C1 segment of cervical spinal cord (tissue), 14 donors: ENCODE measurements around the gene HOXB3.
"Not testable (repeated sequence)": the region's sequence is repeated elsewhere in the genome, so short reads cannot be mapped to it uniquely, and the experiment has no call there.

ENCODE experiments used
- DNase-seq, 14 donors: peaks; one replicate each; lab custom pipeline; 2025; lab: John Stamatoyannopoulos, UW

Gene HOXB3

DNA sequence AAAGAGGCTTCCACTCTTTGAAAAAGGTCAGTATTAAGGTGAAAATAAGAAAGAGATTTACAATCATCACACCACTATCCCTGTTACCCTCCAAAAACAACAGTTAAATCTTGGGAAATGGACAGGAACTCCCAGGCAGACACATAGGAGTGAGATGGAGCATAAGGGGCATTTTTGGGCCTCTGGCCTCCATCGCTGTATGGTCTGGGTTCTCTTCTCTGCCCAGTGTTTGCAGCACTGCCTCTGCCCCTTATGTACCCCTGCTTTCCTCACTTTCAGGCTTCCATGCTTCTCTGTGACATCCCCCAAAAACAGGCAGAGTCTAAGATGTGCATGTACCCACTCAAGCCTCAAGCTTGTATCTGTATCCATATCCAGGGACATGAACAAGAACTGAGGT, 44.5 kb downstream of the HOXB3 start:
- no peak for DNase-seq

DNA sequence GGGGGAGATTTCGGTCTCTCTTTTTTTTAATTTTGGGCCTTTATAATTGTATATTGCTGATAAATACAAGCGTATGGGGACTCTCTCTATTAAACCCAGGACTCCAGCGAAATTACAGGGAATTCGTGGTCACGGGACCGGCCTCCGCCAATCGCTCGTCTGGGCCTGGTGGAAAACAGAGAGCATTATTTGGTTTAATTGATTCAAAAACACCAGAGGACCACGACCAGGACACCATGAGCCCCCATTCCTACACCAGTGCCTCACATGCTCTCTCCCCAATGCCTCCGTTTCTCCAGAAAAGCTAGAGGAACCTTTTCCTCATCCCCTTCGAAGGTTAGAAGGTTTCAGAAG, 45.0 kb downstream of the HOXB3 start, which contains the start of gene HOXB2:
Gene HOXB2, minus strand, starts transcription at position 88 of the 354 bp plus-strand sequence. CDS start 198 bp downstream, outside the sequence.
- DNase-seq: peak in 6 of 14 donors; percentile 33 to 63 (median 52)

DNA sequence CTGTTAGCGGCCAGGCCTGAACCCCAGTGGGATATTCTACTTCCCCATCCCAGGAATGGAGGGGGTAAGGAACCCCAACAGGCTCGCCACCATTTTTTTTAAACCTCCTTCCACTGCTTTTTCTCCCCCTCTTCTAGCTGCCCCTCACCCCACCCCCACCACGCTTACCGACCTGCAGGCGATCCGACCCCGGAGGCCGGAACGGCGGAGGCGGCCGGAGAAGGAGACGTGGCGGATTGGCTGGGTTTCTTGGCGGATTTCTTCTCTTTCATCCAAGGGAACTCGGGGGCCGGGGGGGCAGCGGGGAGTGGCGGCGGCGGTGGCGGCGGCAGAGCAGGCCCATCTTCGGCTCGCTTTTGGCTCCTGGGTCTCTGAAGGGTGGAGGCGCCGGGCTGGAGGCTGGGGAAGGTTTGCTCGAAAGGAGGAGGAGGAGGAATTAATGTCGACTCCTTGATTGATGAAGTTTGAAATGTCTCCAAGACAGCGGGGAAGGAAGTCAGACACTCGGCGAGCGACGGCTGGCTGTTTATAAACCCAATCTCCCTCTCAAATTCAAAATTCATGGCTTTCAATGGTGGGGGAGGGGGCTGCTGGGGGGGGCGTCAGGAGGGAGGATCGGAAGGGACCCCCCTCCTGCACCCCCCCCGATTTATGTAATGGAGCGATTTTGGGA, 45.6 kb downstream of the HOXB3 start:
- DNase-seq: peak in 7 of 14 donors; percentile 38 to 74 (median 55)

DNA sequence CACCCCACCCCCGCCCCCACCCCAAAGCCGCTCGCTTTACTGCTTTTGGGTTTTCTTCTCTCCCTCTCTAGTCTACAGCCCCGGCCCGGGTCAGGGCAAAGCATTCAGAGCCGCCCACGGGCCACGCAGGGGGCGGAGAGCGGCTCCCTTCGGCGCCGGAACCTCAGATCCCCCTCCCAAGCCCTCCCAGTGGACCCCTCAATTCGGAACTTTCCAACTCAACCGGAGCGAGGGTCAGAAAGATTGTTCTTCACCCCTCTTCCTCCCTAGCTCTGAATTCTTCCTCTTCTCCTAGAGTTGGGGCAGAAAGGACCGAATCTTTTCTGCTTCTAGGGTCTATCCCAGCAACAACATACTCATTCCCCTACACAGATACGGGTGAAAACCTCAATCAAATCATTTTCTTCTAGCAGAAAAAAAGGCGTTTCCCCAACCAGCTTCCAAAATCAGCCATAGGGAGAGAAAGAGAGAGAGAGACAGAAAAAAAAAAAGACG, 46.1 kb downstream of the HOXB3 start:
- no peak for DNase-seq

DNA sequence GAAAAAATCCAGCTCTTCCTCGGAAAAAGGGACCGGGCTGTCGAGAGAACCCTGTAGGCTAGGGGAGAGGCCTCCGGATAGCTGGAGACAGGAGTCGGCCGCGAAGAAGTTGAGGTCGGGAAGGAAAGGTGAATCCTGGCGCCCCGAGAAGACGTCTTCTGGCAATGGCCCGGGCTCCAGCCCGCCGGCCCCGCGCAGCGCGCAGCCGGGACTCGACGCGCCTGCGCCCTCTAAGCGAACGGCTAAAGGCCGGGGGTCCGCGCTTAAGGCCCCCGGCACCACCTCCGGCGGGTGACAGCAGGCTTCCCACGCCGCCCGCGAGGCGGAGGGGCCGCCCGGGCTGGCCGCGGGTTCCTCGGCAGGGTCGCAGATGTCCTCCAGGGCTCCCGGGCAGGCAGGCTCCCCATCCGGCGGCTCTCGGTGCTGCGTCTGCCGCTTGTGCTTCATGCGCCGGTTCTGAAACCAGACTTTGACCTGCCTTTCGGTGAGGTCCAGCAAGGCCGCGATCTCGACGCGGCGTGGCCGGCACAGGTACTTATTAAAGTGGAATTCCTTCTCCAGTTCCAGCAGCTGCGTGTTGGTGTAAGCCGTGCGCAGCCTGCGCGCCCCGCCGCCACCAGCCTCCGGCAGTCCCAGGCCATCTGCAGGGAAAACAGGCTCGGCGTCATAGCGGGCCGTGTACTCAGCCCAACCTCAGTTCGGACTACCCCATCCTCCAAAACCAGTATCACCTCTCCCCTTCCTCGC, 46.8 kb downstream of the HOXB3 start:
- DNase-seq: peak in 5 of 14 donors; percentile 62 to 77 (median 64)

DNA sequence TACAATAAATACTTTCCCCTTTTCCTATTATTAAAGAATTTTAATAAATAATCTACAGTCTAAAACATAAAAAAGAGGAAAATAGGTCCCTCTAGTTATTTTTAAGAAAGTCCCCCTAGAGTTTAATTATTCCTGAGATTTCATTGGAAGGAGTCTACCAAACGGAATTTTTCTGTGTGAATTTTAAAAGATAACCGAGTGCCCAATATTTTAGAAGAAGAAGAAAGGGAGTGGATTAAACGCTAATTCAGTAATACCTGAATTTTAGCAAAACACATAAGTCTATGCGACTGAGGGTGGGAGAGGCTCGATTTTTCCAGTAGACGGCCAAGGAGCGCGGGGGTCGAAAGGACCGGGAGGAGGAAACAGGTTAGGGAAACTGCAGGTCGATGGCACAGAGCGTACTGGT, 47.3 kb downstream of the HOXB3 start:
- DNase-seq: no peak

DNA sequence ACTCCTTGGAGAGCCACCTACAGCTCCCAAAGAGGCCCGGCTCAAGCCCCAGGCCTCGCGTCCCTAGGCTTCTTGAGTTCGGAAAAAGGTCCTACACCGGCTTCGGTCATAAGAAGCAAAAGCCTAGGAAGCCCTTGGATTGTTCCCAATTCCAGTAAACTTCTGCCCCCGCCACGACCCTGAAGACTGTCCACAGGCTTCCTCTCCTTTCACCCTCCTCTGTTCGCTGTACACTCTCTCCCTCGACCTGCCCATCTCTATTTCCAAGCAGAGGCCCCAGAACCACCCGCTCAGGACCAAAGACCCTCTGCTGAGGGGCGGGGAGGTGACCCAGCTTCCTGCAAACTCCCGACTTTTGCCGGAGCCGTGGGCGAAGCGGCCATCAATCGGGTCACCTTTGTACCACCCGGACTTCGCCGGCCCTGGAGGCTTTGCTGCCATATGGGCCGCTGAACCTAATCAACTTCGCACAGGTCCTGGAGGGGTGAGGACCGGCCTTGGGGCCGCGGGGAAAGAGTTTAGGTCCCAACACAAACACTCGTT, 47.9 kb downstream of the HOXB3 start:
- DNase-seq: peak in 1 of 14 donors; percentile 77

DNA sequence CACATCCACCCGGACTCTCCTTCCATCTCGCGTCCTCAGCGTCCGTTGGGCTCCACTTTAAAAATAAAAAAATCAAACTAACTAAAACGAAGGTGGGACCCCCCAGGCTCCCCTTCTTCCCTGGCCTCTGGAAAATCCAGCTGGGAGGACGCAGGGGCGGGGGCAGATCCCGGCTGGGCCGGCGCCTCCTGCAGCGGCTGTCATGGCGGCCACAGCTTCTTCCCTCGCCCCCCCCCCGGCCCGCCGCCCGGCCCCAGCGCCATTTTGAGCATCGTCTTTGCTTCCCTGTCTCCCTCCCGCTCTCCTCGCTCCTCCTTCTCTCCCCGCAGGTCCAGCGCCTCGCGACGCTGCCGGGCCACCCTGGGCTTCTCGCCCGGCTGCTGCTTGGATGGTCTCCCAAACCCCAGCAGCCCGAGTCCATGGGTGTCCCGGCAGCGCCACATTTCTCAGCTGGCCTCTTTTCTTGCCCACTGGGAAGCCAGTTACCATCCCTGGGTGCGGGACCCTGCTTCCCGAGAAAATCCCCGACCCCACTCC, 48.4 kb downstream of the HOXB3 start:
- peak in 10 of 14 donors; percentile 40 to 88 (median 67) for DNase-seq

DNA sequence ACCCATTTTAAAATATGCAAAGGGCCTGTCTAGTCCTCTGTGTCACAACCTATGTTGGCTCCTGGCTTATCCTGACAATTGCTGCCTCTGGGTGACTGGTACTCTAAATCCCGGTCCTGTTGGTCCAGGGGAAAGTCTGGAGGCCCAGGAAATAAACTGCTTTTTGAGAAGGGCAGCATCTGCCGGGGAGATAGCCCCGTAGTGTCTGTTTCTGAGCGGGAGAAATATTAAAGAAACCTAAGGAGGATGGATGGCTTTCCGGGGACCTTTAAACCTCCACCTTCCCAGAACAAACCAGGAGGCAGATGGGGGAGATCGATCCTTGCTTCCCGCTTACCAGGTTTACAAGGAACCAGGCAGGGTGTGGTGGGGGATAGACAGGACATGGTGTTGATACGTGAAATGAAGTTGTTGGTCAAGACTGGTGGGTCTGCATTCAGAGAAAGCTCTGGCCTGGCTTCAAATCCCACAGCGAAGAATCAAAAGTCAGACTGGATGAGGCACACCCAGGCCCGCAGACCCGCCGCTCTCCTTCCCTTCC, 48.9 kb downstream of the HOXB3 start:
- DNase-seq: no peak

DNA sequence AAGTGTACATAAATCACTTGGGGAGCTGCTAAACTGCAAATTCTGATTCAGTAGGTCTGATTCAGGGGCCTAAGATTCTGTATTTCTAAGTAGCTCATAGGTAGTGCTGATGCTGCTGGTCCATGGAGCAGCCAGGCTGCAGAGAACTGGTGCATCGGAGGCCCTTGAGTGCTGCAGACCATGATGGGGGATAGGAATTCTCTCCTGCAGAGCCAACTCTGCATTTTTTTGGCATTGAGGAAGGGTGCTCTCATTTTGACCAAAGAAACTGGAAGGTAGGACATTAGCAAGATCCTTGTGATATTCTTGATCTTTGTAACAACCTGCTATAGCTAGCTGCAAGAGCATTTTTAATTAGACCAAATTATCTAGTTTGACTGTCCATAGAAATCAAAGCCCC, 49.8 kb downstream of the HOXB3 start:
- no peak for DNase-seq

DNA sequence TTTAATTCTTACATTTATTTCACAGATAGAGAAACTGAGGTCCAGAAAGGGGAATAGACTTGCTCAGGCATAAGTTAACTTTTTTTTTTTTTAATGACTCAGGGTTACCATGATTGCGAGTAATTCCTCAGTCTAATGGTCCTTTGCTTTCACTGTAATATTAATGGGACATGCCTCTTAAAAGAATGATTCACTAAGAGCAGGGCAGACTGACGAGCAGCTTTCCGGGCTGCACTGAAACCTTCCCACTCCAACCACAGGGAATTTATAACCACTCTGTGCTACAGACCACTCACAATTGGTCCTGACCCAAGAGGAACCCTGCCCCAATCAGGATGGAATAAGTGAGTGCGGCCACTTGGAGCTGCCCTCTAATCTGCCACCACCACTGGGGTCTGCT, 50.9 kb downstream of the HOXB3 start:
- DNase-seq: no peak

DNA sequence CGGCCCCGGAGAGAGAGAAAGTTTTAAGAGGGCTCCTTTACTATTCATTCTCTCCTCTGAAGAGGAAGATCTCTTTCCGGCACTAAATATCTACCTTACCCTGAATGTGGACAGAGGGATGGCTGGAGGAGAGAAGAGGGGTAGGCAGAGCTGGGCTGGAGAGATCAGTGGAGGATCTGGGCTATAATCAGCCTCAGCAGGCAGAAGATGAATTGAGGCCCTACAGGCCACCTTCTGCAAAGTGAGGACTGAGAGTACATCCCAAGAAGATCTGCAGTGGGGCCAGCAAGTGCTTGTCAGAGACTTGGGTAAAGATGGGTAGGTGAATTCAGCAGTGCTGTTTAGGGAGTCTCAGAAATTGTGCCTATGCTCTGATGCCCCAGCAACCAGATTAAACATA, 52.7 kb downstream of the HOXB3 start:
- no peak for DNase-seq

DNA sequence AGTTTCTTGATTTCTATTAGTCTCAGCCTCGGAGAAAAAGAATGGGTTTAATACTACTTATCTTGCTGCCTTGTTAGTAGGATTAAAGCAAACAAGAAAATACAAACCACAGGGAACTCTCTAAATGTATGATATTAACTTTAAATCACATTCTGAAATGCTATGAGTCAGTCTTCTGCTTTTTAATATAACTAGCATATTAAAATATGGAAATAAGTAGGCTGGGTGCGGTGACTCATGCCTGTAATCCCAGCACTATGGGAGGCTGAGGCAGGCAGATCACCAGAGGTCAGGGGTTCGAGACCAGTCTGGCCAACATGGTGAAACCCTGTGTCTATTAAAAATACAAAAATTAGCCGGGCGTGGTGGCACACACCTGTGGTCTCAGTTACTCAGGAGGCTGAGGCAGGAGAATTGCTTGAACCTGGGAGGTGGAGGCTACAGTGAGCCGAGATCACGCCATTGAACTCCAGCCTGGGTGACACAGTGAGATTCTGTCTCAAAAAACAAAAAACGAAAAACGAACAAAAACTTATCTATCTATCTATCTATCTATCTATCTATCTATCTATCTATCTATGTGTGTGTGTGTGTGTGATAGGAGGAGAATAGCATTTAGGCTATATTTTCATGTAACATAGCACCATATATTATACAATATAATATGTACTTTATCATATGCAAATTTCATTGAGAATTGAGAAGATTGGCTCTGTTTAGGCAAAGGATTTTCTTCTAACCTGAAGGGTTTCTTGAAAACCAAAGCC, 54.1 kb downstream of the HOXB3 start:
- not testable (repeated sequence) for DNase-seq

DNA sequence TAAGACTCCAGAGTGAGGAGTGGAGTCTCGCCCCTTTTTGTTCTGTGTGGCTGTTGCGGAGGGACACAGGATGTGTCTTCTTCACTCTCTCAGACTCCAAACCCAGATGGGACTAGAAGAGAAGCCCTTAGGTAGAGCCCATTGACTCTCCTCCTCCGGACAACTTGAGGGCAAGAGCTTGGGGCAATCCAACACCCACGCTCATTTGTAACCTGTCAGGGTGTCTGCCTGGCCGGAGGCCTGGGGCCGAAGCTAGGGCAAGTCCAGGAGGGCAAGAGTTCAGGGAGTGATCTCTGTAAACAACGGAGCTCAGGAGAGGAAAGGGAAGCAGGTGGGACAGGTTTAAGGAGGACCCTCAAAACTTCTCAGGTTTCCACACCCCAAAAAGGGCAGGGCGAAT, 57.8 kb downstream of the HOXB3 start:
- DNase-seq: no peak

DNA sequence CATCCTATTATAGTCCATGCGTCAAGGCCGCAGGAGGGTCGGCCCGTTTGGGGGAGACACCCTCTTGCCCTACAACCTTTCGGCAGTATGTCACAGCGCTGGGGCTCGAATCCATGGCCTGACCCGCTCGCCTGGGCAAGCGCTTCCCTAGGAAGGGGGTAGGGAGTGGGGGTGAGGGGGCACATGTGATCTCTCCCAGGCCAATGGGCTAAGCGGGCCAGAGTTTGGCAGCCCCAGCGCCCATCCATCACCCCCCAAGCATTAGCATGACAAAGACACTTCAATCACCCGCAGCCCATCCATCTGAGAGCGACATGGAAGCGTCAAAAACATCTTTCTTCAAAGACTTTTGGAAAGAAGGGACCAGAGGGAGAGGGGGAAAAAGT, 59.2 kb downstream of the HOXB3 start, which contains the start of gene HOXB1:
Gene HOXB1, minus strand, starts transcription at position 125 of the 386 bp plus-strand sequence. Its CDS starts 107 bp downstream, at position 18.
- DNase-seq: no peak

DNA sequence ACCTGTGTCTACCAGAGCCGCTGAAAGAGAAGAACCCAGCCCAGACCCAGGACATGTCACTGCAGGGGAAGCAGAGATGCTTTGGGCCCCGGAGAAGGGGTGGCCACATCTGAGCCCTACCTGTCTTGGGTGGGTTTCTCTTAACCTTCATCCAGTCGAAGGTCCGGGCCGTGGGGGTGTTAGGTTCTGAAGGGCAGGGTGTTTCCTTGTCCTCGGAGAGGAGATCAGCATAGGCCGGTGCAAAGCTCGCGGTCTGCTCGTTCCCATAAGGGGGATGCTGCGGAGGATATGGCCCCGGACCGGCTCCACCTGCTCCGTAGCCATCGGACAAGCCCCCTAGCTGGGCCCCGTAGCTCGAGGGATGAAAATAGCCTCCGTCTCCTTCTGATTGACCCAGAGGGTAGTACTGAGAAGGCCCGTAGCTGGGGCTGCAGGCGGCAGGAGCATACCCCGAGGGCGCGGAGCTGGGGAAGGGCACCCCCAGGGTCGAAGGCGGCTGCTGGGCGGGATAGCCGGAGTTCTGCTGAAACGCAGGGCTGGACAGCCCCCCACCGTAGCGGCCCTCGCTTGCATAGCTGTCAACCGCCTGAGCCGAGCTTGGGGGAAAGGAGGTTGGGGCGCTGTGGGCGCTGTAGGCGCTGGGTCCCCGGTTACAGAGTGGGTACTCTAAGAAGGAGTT, 59.7 kb downstream of the HOXB3 start:
- DNase-seq: no peak

DNA sequence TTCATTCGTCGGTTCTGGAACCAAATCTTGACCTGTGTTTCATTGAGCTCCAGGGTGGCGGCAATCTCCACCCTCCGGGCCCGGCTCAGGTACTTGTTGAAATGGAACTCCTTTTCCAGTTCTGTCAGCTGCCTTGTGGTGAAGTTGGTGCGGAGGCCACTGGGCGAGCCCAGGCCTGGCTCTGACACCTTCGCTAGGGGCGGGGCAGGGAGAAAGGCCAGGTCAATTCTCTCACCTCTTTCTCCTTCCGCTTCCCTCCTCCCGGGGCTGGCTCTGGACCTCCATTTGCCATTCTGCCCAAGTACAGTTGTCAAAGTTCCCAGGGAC, 60.4 kb downstream of the HOXB3 start:
- DNase-seq: no peak

DNA sequence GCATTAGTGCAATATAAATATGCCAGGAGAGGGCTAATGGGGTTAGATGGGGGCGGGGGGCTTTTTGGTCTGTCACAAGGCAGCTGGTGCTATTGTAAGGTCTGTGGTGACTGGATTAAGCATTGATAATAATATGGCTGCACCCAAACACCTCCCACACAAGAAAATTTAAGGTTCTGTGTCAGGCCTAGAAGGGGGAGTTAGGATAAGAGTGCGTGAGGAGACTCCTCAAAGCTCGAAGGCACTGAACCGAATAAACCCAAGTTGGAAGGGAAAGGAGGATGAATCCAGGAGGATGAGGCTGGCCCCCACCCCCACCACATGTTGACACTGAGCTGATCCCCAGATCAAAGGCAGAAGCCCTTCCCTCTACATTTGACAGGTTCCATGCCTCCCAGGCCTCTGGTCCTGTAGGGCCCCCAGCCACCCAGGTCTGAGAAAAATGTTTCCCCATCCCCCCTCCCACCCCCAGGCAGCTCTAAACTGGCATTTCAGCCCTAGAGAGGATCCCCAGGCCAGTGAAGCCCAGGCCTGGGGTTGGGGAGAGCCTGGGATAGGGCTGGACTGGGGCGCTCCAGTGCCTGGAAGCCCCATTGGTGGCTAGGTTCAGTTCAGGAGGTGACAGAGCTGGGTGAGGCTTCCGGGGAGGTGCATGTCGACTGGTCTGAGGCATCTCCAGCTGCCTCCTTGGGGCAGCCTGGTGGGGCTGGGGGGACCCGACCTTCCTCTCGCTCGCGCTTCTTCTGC, 60.9 kb downstream of the HOXB3 start:
- DNase-seq: no peak

DNA sequence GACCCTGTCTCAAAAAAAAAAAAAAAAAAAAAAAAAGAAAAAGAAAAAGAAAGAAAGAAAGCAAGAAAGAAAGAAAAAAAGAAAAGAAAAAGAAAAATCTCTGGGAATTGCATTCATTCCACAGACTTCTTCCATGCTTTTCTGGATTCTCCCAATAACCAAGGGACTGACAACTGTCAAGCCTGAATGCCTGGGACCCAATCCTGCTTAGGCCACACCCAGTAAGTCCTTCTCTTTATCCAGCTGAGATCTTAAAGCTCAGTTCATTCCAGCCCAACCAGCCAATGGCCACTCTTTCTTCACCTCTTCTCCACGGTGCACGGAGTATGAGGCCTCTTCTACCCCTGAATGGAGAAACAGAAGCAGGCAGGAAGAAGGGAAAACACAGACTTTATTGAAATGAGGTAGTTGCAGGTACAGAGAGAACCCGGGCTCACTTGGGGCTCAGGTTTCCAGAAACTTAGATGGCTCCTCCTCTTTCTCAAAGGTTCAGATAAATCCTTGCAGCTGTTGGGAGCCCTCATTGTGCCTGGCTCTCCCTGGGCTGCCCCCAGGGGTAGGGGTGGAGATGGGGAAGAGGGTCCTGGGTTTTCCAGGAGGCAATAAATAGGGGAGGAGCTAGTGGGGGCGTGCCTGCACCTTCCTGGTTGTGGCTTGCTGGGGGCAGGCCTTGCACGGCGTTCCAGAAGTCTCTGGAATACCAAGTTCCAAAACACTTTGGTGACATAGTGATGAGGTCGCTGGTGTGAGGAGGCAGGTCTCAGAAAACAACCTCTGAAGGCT, 61.7 kb downstream of the HOXB3 start:
- no peak for DNase-seq
